Measurements from ENCODE around the gene MAD1L1.

DNA sequence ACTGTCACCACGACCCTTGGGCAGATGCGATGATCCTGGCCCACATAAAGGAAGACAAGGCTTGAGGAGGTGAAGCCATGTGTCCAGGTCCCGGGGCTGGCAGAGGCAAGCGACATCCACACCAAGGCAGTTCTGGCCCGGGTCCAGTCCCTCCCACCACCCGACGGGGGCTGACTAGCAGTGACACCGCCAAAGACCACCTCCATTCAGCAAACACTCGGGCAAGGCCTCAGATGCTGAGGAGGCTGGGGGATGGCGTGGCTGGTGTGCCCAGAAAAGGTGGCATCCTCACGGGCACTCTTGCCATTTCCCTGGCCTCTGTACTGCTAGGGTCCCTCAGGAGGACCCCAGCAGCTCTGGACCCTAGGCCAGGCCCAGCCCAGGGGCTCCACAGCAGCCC is 343.7 kb downstream of the MAD1L1 start:
- TF ChIP-seq, protein P1, sequence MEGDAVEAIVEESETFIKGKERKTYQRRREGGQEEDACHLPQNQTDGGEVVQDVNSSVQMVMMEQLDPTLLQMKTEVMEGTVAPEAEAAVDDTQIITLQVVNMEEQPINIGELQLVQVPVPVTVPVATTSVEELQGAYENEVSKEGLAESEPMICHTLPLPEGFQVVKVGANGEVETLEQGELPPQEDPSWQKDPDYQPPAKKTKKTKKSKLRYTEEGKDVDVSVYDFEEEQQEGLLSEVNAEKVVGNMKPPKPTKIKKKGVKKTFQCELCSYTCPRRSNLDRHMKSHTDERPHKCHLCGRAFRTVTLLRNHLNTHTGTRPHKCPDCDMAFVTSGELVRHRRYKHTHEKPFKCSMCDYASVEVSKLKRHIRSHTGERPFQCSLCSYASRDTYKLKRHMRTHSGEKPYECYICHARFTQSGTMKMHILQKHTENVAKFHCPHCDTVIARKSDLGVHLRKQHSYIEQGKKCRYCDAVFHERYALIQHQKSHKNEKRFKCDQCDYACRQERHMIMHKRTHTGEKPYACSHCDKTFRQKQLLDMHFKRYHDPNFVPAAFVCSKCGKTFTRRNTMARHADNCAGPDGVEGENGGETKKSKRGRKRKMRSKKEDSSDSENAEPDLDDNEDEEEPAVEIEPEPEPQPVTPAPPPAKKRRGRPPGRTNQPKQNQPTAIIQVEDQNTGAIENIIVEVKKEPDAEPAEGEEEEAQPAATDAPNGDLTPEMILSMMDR (IDR thresholded peaks at IDR 0.05) = no peak
- TF ChIP-seq POLR2A (IDR thresholded peaks at IDR 0.05) = no peak
